Right atrium auricular region (tissue), 2 donors: Measurements from ENCODE around the gene PTGIR. TPM values are rescaled to one million over a fixed set of nuclear protein-coding genes. Genes with fewer than 3 reads are reported as not detected.
A peak's percentile ranks its signal among the peaks of the same experiment; 100 is the strongest.

Source experiments
- DNase-seq: peaks from one replicate; pipeline ENCODE4 v3.0.0-alpha.2; 2019; ENCODE audit warnings: low spot score
- H3K27ac ChIP-seq, 2 donors: fragments of 200-600 bp; sonication (generic); 1 replicate in 1 of 2; 2 replicates in 1 of 2; pipeline ENCODE4 v1.5.1; 2016 to 2019
- H3K27me3 ChIP-seq, 2 donors: fragments of 200-600 bp; sonication (generic); one replicate each; pipeline versions ENCODE4 v1.5.1 to v1.6.0; 2017 to 2019
- H3K36me3 ChIP-seq: fragments of 200-600 bp; sonication (generic); one replicate; pipeline ENCODE4 v1.5.1; 2016
- H3K4me1 ChIP-seq, 2 donors: fragments of 200-600 bp; sonication (generic); one replicate each; pipeline versions ENCODE4 v1.5.1 to v1.6.0; 2017 to 2019
- H3K4me3 ChIP-seq, 2 donors: fragments of 200-600 bp; sonication (generic); 1 replicate in 1 of 2; 2 replicates in 1 of 2; pipeline ENCODE4 v1.5.1; 2017 to 2019; ENCODE audit warnings: mild to moderate bottlenecking in 1 of 2, moderate library complexity in 1 of 2
- H3K9me3 ChIP-seq, 2 donors: fragments of 200-600 bp; sonication (generic); one replicate each; pipeline ENCODE4 v1.5.1; 2019
- total RNA-seq, 2 donors: library from RNA; depleted of rRNA; stranded (reverse); fragments of >200 nt; gene quantifications; one replicate each; pipeline ENCODE4 v1.1.0, GENCODE V29; 2016
- TF ChIP-seq, protein P1 (sequence below), 2 donors: fragments of 200-600 bp; sonication (generic); IDR thresholded peaks; one replicate each; pipeline ENCODE4 v1.5.1; 2019; ENCODE audit warnings: antibody characterized with exemption in 2 of 2

The PTGIR gene
- total RNA-seq, 2 donors from 2014 or later: 7.0 to 20.6 TPM

DNA sequence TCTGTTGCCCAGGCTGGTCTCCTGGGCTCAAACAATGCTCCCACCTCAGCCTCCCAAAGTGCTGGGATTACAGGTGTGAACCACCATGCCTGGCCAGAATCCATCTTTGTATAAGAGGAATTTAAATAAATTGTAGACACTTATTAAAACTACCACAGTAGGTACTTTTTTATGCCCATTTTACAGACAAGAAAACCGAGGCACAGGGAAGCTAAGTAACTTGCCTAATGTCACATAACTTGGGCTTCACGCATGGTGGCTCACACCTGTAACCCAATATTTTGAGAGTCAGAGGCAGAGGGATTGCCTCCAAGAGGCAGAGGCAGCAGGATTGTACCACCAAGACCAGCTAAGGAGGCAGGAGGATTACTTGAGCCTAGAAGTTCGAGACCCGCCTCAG, 46.4 kb downstream of the PTGIR start:
- Histone ChIP-seq H3K4me1 (no peaks in the 10 kb centered on the region), H3K27ac (no peak overlapping the region)
- TF ChIP-seq, protein P1, sequence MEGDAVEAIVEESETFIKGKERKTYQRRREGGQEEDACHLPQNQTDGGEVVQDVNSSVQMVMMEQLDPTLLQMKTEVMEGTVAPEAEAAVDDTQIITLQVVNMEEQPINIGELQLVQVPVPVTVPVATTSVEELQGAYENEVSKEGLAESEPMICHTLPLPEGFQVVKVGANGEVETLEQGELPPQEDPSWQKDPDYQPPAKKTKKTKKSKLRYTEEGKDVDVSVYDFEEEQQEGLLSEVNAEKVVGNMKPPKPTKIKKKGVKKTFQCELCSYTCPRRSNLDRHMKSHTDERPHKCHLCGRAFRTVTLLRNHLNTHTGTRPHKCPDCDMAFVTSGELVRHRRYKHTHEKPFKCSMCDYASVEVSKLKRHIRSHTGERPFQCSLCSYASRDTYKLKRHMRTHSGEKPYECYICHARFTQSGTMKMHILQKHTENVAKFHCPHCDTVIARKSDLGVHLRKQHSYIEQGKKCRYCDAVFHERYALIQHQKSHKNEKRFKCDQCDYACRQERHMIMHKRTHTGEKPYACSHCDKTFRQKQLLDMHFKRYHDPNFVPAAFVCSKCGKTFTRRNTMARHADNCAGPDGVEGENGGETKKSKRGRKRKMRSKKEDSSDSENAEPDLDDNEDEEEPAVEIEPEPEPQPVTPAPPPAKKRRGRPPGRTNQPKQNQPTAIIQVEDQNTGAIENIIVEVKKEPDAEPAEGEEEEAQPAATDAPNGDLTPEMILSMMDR (IDR thresholded peaks at IDR 0.05): no peak

DNA sequence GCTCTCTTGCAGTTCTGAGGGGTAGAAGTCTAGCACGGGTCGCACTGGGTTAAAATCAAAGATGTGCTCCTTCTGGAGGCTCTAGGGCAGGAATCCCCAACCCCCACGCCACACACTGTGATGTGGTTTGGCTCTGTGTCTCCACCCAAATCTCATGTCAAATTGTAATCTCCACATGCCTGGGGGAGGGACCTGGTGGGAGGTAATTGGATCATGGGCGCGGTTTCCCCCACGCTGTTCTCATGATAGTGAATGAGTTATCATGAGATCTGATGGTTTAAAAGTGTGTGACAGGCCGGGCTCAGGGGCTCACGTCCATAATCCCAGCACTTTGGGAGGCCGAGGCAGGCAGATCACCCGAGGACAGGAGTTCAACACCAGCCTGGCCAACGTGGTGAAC, 50.4 kb downstream of the PTGIR start:
- TF ChIP-seq, protein P1 (IDR thresholded peaks at IDR 0.05): no peak
- Histone ChIP-seq H3K4me1 (no peaks in the 10 kb centered on the region), H3K4me3 (no peak overlapping the region), H3K27ac (no peak overlapping the region), H3K27me3 (no peaks in the 10 kb centered on the region), H3K9me3 (no peaks in the 10 kb centered on the region), H3K36me3 (no peaks in the 10 kb centered on the region)
- DNase-seq: no peak

More for the DNA sequence above, 46.4 kb downstream of the PTGIR start:
- H3K27me3 ChIP-seq: no peaks in the 10 kb centered on the region
- no peaks in the 10 kb centered on the region for H3K36me3 ChIP-seq
- no peak overlapping the region for H3K4me3 ChIP-seq
- H3K9me3 ChIP-seq: no peaks in the 10 kb centered on the region
- DNase-seq: no peak

DNA sequence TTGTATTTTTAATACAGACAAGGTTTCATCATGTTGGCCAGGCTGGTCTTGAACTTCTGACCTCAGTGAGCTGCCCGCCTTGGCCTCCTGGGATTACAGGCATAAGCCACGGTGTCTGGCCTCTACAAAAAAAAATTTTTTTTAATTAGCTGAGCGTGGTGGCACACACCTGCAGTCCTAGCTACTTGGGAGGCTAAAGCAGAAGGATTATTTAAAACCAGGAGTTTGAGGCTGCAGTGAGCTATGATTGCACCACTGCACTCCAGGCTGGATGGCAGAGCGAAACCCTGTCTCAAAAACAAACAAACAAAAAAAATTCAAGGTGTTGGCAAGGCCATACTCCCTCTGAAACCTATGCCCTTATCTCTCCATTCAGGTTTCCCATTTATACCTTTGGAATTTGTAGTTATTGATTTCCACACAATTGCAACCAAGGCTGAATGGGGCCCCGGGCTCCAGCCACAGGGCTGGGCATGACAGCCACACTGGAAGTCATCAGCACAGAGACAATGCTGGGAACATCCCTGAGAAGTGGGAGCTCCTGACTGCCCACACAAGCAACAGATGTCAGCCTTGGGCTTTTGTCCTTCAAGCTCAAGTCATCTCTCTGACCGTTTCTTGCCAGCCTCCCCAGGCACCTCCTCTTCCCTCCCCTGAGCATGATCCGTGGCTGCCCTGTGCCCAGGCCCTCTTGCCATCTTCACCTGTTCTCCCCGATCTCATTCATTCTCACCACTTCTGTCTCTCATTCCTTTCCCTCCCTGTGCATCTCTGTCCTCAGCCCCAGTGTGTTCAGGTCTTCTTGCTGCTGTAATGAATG, 51.0 kb downstream of the PTGIR start:
- Histone ChIP-seq H3K27me3 (no peaks in the 10 kb centered on the region), H3K9me3 (no peaks in the 10 kb centered on the region), H3K4me3 (no peak overlapping the region), H3K27ac (no peak overlapping the region), H3K36me3 (no peaks in the 10 kb centered on the region), H3K4me1 (no peaks in the 10 kb centered on the region)
- TF ChIP-seq, protein P1 (IDR thresholded peaks at IDR 0.05): no peak
- no peak for DNase-seq

DNA sequence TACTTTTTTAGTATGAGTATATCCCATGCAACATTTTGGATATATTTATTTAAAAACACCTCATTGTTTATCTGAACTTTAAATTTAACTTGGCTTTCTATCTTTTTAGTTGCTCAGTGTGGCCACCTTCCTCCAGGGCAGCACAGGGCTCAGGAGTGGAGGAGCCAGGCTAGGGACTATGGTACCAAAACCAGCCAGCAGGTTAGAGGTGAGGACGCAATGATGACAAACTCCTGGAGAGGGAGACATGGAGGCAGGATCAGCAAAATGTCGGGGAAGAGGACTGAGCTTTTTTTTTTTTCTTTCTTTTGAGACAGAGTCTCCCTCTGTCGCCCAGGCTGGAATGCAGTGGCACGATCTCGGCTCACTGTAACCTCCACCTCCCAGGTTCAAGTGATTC, 53.4 kb downstream of the PTGIR start:
- H3K36me3 ChIP-seq: no peaks in the 10 kb centered on the region
- TF ChIP-seq, protein P1 (IDR thresholded peaks at IDR 0.05): no peak
- H3K4me3 ChIP-seq: no peak overlapping the region
- peak; percentile 28 for DNase-seq
- no peaks in the 10 kb centered on the region for H3K27me3 ChIP-seq
- H3K27ac ChIP-seq: no peak overlapping the region
- H3K9me3 ChIP-seq: no peaks in the 10 kb centered on the region
- no peaks in the 10 kb centered on the region for H3K4me1 ChIP-seq

Other genes starting within 250 kb of the PTGIR start
- gene CCDC8, start 211.5 kb downstream of the PTGIR start, total RNA-seq: 10 to 100 TPM; 30.4 to 34.6 TPM
- not detected for gene PNMA8C, start 196.2 kb downstream of the PTGIR start, total RNA-seq
- 10 to 100 TPM in 1 of 2 donors, 1 to 10 TPM in 1; 9.9 to 16.6 TPM for gene PNMA8A, start 153.5 kb downstream of the PTGIR start, total RNA-seq
- gene PNMA8B, start 129.2 kb downstream of the PTGIR start, total RNA-seq: 1 to 10 TPM; 1.0 to 1.7 TPM
- gene CALM3, start 23.8 kb downstream of the PTGIR start, total RNA-seq: 100 to 1,000 TPM; 210 to 296 TPM
- gene GNG8, start 11.1 kb upstream of the PTGIR start, total RNA-seq: not detected
- gene DACT3, start 36.1 kb upstream of the PTGIR start, total RNA-seq: 10 to 100 TPM; 23.5 to 25.9 TPM
- gene PRKD2, start 92.0 kb upstream of the PTGIR start, total RNA-seq: 10 to 100 TPM in 1 of 2 donors, 1 to 10 TPM in 1; 8.6 to 19.2 TPM
- gene FKRP, start 121.0 kb upstream of the PTGIR start, total RNA-seq: 10 to 100 TPM; 20.3 to 23.8 TPM
- 10 to 100 TPM; 46.6 to 65.4 TPM for gene STRN4, start 121.4 kb upstream of the PTGIR start, total RNA-seq
- 10 to 100 TPM; 21.2 to 42.6 TPM for gene SLC1A5, start 163.5 kb upstream of the PTGIR start, total RNA-seq
- 100 to 1,000 TPM in 1 of 2 donors, 10 to 100 TPM in 1; 61.0 to 103 TPM for gene AP2S1, start 225.8 kb upstream of the PTGIR start, total RNA-seq
- gene ARHGAP35, start 235.9 kb upstream of the PTGIR start, total RNA-seq: 10 to 100 TPM; 59.1 to 76.5 TPM